Measurements from ENCODE around the gene ALDH3B1. TPM values are rescaled to one million over a fixed set of nuclear protein-coding genes. Genes with fewer than 3 reads are reported as not detected.
A peak's percentile ranks its signal among the peaks of the same experiment; 100 is the strongest.
"Not testable (repeated sequence)": the region's sequence is repeated elsewhere in the genome, so short reads cannot be mapped to it uniquely, and the experiment has no call there.

Gene ALDH3B1
- total RNA-seq (2014; rRNA removed) = 26.0 and 28.1 TPM in 2 replicates
- Bru-seq, nascent RNA = percentile 70 among the genes with signal in this experiment
- percentile 65 among the genes with signal in this experiment for BruChase-seq, experiment 1, labeled RNA remaining after a 6-hour chase
- percentile 66 among the genes with signal in this experiment for BruChase-seq, experiment 2, labeled RNA remaining after a 2-hour chase
- long read RNA-seq, transcript ALDH3B1-201 (10 exons, 2,786 nt) = major isoform, 20 of 63 reads
- long read RNA-seq, partial matches to known transcripts = 16 of 63 reads
- long read RNA-seq, other reads (novel, unspliced or antisense) = 27 of 63 reads

- no peaks in the 10 kb centered on the region for H3K36me3 ChIP-seq (ENCODE audit: low read depth, low read length)
- no peaks in the 10 kb centered on the region for H3K9me3 ChIP-seq (ENCODE audit: low read length)
- peaks cover 24% of the 10 kb centered on the region for H3K79me2 ChIP-seq (ENCODE audit: low read length)
- intact Hi-C loops (cut with micrococcal nuclease) = loop anchor here (10.0 kb wide), 1 partner anchor 204 kb away; the partner anchor contains the start of gene KMT5B
- H3K9ac ChIP-seq (ENCODE audit: low read length) = peak within 1 kb of the TSS; percentile 79
- TF ChIP-seq EZH2 (IDR thresholded peaks at IDR 0.05; ENCODE audit: low read length, unreplicated experiment) = no peak
- no peak for TF ChIP-seq CTCF (conservative IDR thresholded peaks at IDR 0.05; ENCODE audit: low read depth, low read length)
- no peak for TF ChIP-seq EZH2phosphoT487 (IDR thresholded peaks at IDR 0.05; ENCODE audit: borderline replicate concordance, low read length)
- peak; percentile 41 for ATAC-seq
- peaks cover 12% of the 10 kb centered on the region for H3F3A ChIP-seq (ENCODE audit: low read length, unreplicated experiment)
- peak within 1 kb of the TSS; percentile 85 for H3K4me2 ChIP-seq (ENCODE audit: low read length)
- H2AFZ ChIP-seq (ENCODE audit: low read length) = peak within 1 kb of the TSS; percentile 52
- ChIA-PET CTCF (interaction anchor here (1.2 to 1.5 kb wide), 2 partner anchors 10 to 163 kb away, joined by 3 to 5 read pairs; no protein-coding TSS in a partner anchor), POLR2A (ENCODE audit: unreplicated experiment) (interaction anchor here (0.7 kb wide), 2 partner anchors 9 to 298 kb away, joined by 3 read pairs; no protein-coding TSS in a partner anchor)
- H3K4me3 ChIP-seq (ENCODE audit: low read length) = peak within 1 kb of the TSS; percentile 65
- BruUV-seq (replicated peaks) = TSS peak; percentile 34
- H4K20me1 ChIP-seq (ENCODE audit: low read length) = no peaks in the 10 kb centered on the region
- peaks cover 64% of the 10 kb centered on the region for H3K4me1 ChIP-seq (ENCODE audit: insufficient read depth, low read length)
- no peaks in the 10 kb centered on the region for H3K27me3 ChIP-seq (ENCODE audit: low read length)
- H3K27ac ChIP-seq (ENCODE audit: low read length) = peak within 1 kb of the TSS; percentile 96
- DNase-seq = peak; percentile 90
- no peaks in the 10 kb centered on the region for H3K9me2 ChIP-seq (replicated peaks; ENCODE audit: low read length)
These were observed at the start of gene ALDH3B1 for GRCh38 chr11:68010090-68011041. ALDH3B1 (plus strand) TSS chr11:68010327; CDS start chr11:68015298, 4,971 bp downstream.

- H3K4me3 ChIP-seq (ENCODE audit: low read length); H3F3A ChIP-seq (ENCODE audit: low read length, unreplicated experiment); H3K9me3 ChIP-seq (ENCODE audit: low read length); H3K36me3 ChIP-seq (ENCODE audit: low read depth, low read length); H4K20me1 ChIP-seq (ENCODE audit: low read length); ATAC-seq; H3K27me3 ChIP-seq (ENCODE audit: low read length); H3K79me2 ChIP-seq (ENCODE audit: low read length); H3K4me2 ChIP-seq (ENCODE audit: low read length); POLR2A ChIA-PET (ENCODE audit: unreplicated experiment); intact Hi-C loops (cut with micrococcal nuclease); H3K9ac ChIP-seq (ENCODE audit: low read length); H2AFZ ChIP-seq (ENCODE audit: low read length); BruUV-seq (replicated peaks); DNase-seq; H3K4me1 ChIP-seq (ENCODE audit: insufficient read depth, low read length); H3K27ac ChIP-seq (ENCODE audit: low read length); H3K9me2 ChIP-seq (replicated peaks; ENCODE audit: low read length): not testable (repeated sequence)
- CTCF ChIA-PET = interaction anchor here (0.6 kb wide), 1 partner anchor 78 kb away, joined by 3 read pairs; no protein-coding TSS in a partner anchor
These were observed 46.9 kb upstream of the ALDH3B1 start for GRCh38 chr11:67963217-67963616.

GRCh38 chr11:67963879-67964278 is 46.2 kb upstream of the ALDH3B1 start:
- H3K36me3 ChIP-seq (ENCODE audit: low read depth, low read length); H3K79me2 ChIP-seq (ENCODE audit: low read length); H3K27ac ChIP-seq (ENCODE audit: low read length); H3K9me3 ChIP-seq (ENCODE audit: low read length); H3K9ac ChIP-seq (ENCODE audit: low read length); POLR2A ChIA-PET (ENCODE audit: unreplicated experiment); H3K4me1 ChIP-seq (ENCODE audit: insufficient read depth, low read length); CTCF ChIA-PET; H2AFZ ChIP-seq (ENCODE audit: low read length); H3K4me2 ChIP-seq (ENCODE audit: low read length); H3K9me2 ChIP-seq (replicated peaks; ENCODE audit: low read length); H3K27me3 ChIP-seq (ENCODE audit: low read length); H3F3A ChIP-seq (ENCODE audit: low read length, unreplicated experiment); BruUV-seq (replicated peaks); DNase-seq; H4K20me1 ChIP-seq (ENCODE audit: low read length); H3K4me3 ChIP-seq (ENCODE audit: low read length); ATAC-seq; intact Hi-C loops (cut with micrococcal nuclease): not testable (repeated sequence)

- ATAC-seq; DNase-seq; H3F3A ChIP-seq (ENCODE audit: low read length, unreplicated experiment); H3K9me2 ChIP-seq (replicated peaks; ENCODE audit: low read length); H3K4me2 ChIP-seq (ENCODE audit: low read length); H3K79me2 ChIP-seq (ENCODE audit: low read length); intact Hi-C loops (cut with micrococcal nuclease); H4K20me1 ChIP-seq (ENCODE audit: low read length); H3K9me3 ChIP-seq (ENCODE audit: low read length); H3K36me3 ChIP-seq (ENCODE audit: low read depth, low read length); POLR2A ChIA-PET (ENCODE audit: unreplicated experiment); H3K27ac ChIP-seq (ENCODE audit: low read length); CTCF ChIA-PET; H2AFZ ChIP-seq (ENCODE audit: low read length); H3K4me3 ChIP-seq (ENCODE audit: low read length); H3K9ac ChIP-seq (ENCODE audit: low read length); BruUV-seq (replicated peaks); H3K4me1 ChIP-seq (ENCODE audit: insufficient read depth, low read length); H3K27me3 ChIP-seq (ENCODE audit: low read length): not testable (repeated sequence)
These were observed 45.4 kb upstream of the ALDH3B1 start for GRCh38 chr11:67964746-67965145.

GRCh38 chr11:67965830-67966348 is 44.2 kb upstream of the ALDH3B1 start:
- H3K4me1 ChIP-seq (ENCODE audit: insufficient read depth, low read length); H4K20me1 ChIP-seq (ENCODE audit: low read length); H3K9ac ChIP-seq (ENCODE audit: low read length); H3K36me3 ChIP-seq (ENCODE audit: low read depth, low read length); BruUV-seq (replicated peaks); ATAC-seq; H2AFZ ChIP-seq (ENCODE audit: low read length); H3K27ac ChIP-seq (ENCODE audit: low read length); H3K27me3 ChIP-seq (ENCODE audit: low read length); DNase-seq; H3K4me2 ChIP-seq (ENCODE audit: low read length); H3K9me3 ChIP-seq (ENCODE audit: low read length); CTCF ChIA-PET; H3F3A ChIP-seq (ENCODE audit: low read length, unreplicated experiment); H3K9me2 ChIP-seq (replicated peaks; ENCODE audit: low read length); intact Hi-C loops (cut with micrococcal nuclease); POLR2A ChIA-PET (ENCODE audit: unreplicated experiment); H3K79me2 ChIP-seq (ENCODE audit: low read length); H3K4me3 ChIP-seq (ENCODE audit: low read length): not testable (repeated sequence)

Measured in PC-3 (cell line).